OCI-M1 (cell line): ENCODE results near the gene TANGO2.

Experiments used
- DNase-seq: peaks from one replicate; lab custom pipeline; 2025; lab: John Stamatoyannopoulos, UW

The TANGO2 gene

GRCh38 chr22:20020533-20021195, at the start of gene TANGO2:
TANGO2 (plus strand) TSS chr22:20021110; CDS start chr22:20036799, 15,689 bp downstream.
- peak; percentile 99 for DNase-seq

GRCh38 chr22:19971276-19972124, 49.4 kb upstream of the TANGO2 start:
- no peak for DNase-seq

GRCh38 chr22:19972251-19972650, 48.7 kb upstream of the TANGO2 start:
- DNase-seq, result no peak

GRCh38 chr22:19972652-19973550, 48.0 kb upstream of the TANGO2 start:
- no peak for DNase-seq

GRCh38 chr22:19973551-19974267, 47.2 kb upstream of the TANGO2 start:
- DNase-seq, result no peak

- peak; percentile 62 for DNase-seq
Observed at GRCh38 chr22:19974268-19974861, 46.5 kb upstream of the TANGO2 start.

- DNase-seq, result peak; percentile 68
Observed at GRCh38 chr22:19974935-19975706, 45.8 kb upstream of the TANGO2 start.

- DNase-seq, result no peak
Observed at GRCh38 chr22:19975707-19976035, 45.2 kb upstream of the TANGO2 start.

- DNase-seq, result no peak
Observed at GRCh38 chr22:19976671-19977070, 44.2 kb upstream of the TANGO2 start.

- DNase-seq, result no peak
Observed at GRCh38 chr22:19977296-19978243, 43.3 kb upstream of the TANGO2 start.

- DNase-seq, result no peak
Observed at GRCh38 chr22:19978748-19979147, 42.2 kb upstream of the TANGO2 start.

- no peak for DNase-seq
Observed at GRCh38 chr22:19979712-19980493, 41.0 kb upstream of the TANGO2 start.

- no peak for DNase-seq
Observed at GRCh38 chr22:19980766-19981165, 40.1 kb upstream of the TANGO2 start.

- DNase-seq, result no peak
Observed at GRCh38 chr22:19981171-19981960, 39.5 kb upstream of the TANGO2 start.

- no peak for DNase-seq
Observed at GRCh38 chr22:19981961-19982920, 38.7 kb upstream of the TANGO2 start.

- DNase-seq, result no peak
Observed at GRCh38 chr22:19982991-19983578, 37.8 kb upstream of the TANGO2 start.
